ENCODE results near the gene BCL3.

Gene BCL3

GRCh38 chr19:44741258-44741731 is 7.2 kb upstream of the BCL3 start:
- no peak overlapping the region for H3K4me3 ChIP-seq (ENCODE audit: insufficient read depth, low read depth, low read length, poor library complexity, severe bottlenecking)
- H3K4me1 ChIP-seq (ENCODE audit: control insufficient read depth, insufficient read depth, low read length, poor library complexity, severe bottlenecking) = no peaks in the 10 kb centered on the region
- H3K36me3 ChIP-seq (ENCODE audit: control insufficient read depth, insufficient read depth, low read length) = no peaks in the 10 kb centered on the region
- H3K27ac ChIP-seq (ENCODE audit: insufficient read depth, low read length, poor library complexity, severe bottlenecking) = no peak overlapping the region
- H3K27me3 ChIP-seq (replicated peaks; ENCODE audit: control insufficient read depth, insufficient read depth, low read length, poor library complexity, severe bottlenecking) = no peaks in the 10 kb centered on the region
- H3K9me3 ChIP-seq (ENCODE audit: control insufficient read depth, low read length) = no peaks in the 10 kb centered on the region
- no peak for DNase-seq

- Histone ChIP-seq H3K27me3 (replicated peaks; ENCODE audit: control insufficient read depth, insufficient read depth, low read length, poor library complexity, severe bottlenecking) (no peaks in the 10 kb centered on the region), H3K27ac (ENCODE audit: insufficient read depth, low read length, poor library complexity, severe bottlenecking) (no peak overlapping the region), H3K4me1 (ENCODE audit: control insufficient read depth, insufficient read depth, low read length, poor library complexity, severe bottlenecking) (peaks cover 3% of the 10 kb centered on the region), H3K36me3 (ENCODE audit: control insufficient read depth, insufficient read depth, low read length) (no peaks in the 10 kb centered on the region), H3K9me3 (ENCODE audit: control insufficient read depth, low read length) (no peaks in the 10 kb centered on the region), H3K4me3 (ENCODE audit: insufficient read depth, low read depth, low read length, poor library complexity, severe bottlenecking) (no peak overlapping the region)
- no peak for DNase-seq
Observed at GRCh38 chr19:44741841-44742329, 6.6 kb upstream of the BCL3 start.

DNA sequence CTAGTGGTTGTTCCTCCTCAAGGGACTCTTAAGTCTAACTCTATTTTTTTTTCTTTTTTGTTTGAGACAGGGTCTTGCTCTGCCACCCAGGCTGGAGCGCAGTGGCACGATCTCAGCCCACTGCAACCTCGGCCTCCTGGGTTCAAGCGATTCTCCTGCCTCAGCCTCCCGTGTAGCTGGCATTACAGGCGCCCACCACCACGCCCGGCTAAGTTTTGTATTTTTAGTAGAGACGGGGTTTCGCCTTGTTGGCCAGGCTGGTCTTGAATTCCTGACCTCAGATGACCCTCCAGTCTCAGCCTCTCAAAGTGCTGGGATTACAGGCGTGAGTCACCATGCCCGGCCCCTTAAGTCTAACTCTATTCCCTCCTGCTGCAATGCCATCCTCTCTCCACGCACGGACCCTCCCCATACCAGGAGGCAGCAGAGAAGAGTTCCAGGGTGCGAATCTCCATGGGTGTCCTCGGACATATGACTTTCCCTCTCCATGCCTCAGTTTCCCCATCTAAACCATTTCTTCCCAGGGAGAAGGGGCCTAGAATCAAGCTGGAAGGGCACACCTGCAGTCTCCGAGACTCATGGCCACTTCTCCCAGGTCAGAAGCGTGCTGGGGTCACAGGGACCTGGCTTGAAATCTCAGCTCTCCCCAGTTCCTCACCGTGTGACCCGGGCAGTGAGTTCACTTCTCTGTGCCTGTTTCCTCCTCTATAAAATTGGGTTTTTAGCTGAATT is 6.0 kb upstream of the BCL3 start:
- Histone ChIP-seq H3K27ac (ENCODE audit: insufficient read depth, low read length, poor library complexity, severe bottlenecking) (no peak overlapping the region), H3K4me3 (ENCODE audit: insufficient read depth, low read depth, low read length, poor library complexity, severe bottlenecking) (no peak overlapping the region), H3K9me3 (ENCODE audit: control insufficient read depth, low read length) (no peaks in the 10 kb centered on the region), H3K27me3 (replicated peaks; ENCODE audit: control insufficient read depth, insufficient read depth, low read length, poor library complexity, severe bottlenecking) (no peaks in the 10 kb centered on the region), H3K36me3 (ENCODE audit: control insufficient read depth, insufficient read depth, low read length) (no peaks in the 10 kb centered on the region), H3K4me1 (ENCODE audit: control insufficient read depth, insufficient read depth, low read length, poor library complexity, severe bottlenecking) (peaks cover 7% of the 10 kb centered on the region)
- no peak for DNase-seq

GRCh38 chr19:44744871-44745332 is 3.6 kb upstream of the BCL3 start:
- Histone ChIP-seq H3K4me1 (ENCODE audit: control insufficient read depth, insufficient read depth, low read length, poor library complexity, severe bottlenecking) (peaks cover 19% of the 10 kb centered on the region), H3K27ac (ENCODE audit: insufficient read depth, low read length, poor library complexity, severe bottlenecking) (peak overlapping the region; percentile 29), H3K27me3 (replicated peaks; ENCODE audit: control insufficient read depth, insufficient read depth, low read length, poor library complexity, severe bottlenecking) (no peaks in the 10 kb centered on the region), H3K36me3 (ENCODE audit: control insufficient read depth, insufficient read depth, low read length) (no peaks in the 10 kb centered on the region), H3K9me3 (ENCODE audit: control insufficient read depth, low read length) (no peaks in the 10 kb centered on the region), H3K4me3 (ENCODE audit: insufficient read depth, low read depth, low read length, poor library complexity, severe bottlenecking) (no peak overlapping the region)
- DNase-seq = no peak

- Histone ChIP-seq H3K4me1 (ENCODE audit: control insufficient read depth, insufficient read depth, low read length, poor library complexity, severe bottlenecking) (peaks cover 20% of the 10 kb centered on the region), H3K4me3 (ENCODE audit: insufficient read depth, low read depth, low read length, poor library complexity, severe bottlenecking) (no peak overlapping the region), H3K27ac (ENCODE audit: insufficient read depth, low read length, poor library complexity, severe bottlenecking) (peak overlapping the region; percentile 98), H3K9me3 (ENCODE audit: control insufficient read depth, low read length) (no peaks in the 10 kb centered on the region), H3K27me3 (replicated peaks; ENCODE audit: control insufficient read depth, insufficient read depth, low read length, poor library complexity, severe bottlenecking) (no peaks in the 10 kb centered on the region), H3K36me3 (ENCODE audit: control insufficient read depth, insufficient read depth, low read length) (no peaks in the 10 kb centered on the region)
- DNase-seq = no peak
Observed at GRCh38 chr19:44745341-44745831, 3.1 kb upstream of the BCL3 start.

DNA sequence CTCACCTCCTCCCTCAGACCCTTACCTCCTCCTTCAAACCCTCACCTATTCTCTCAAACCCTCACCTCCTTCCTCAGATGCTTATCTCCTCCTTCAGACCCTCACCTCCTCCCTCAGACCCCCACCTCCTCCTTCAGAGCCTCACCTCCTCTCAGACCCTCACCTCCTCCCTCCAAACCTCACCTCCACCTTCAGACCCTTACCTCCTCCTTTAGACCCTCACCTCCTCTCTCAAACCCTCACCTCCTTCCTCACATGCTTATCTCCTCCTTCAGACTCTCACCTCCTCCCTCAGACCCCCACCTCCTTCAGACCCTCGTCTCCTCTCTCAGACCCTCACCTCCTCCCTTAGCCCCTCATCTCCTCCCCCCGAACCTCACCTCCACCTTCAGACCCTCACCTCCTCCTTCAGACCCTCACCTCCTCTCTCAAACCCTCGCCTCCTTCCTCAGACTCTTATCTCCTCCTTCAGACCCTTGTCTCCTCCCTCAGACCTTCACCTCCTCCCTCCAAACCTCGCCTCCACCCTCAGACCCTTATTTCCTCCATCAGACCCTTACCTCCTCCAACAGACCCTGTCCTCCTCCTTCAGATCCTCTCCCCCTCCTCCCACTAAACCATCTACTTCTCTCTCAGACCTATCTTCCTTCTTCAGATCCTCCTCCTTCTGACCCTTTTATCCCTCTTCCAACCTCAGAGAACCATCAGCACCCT is 2.5 kb upstream of the BCL3 start:
- H3K4me1 ChIP-seq (ENCODE audit: control insufficient read depth, insufficient read depth, low read length, poor library complexity, severe bottlenecking) = peaks cover 27% of the 10 kb centered on the region
- no peaks in the 10 kb centered on the region for H3K9me3 ChIP-seq (ENCODE audit: control insufficient read depth, low read length)
- no peak overlapping the region for H3K4me3 ChIP-seq (ENCODE audit: insufficient read depth, low read depth, low read length, poor library complexity, severe bottlenecking)
- H3K27ac ChIP-seq (ENCODE audit: insufficient read depth, low read length, poor library complexity, severe bottlenecking) = peak overlapping the region; percentile 98
- H3K27me3 ChIP-seq (replicated peaks; ENCODE audit: control insufficient read depth, insufficient read depth, low read length, poor library complexity, severe bottlenecking) = no peaks in the 10 kb centered on the region
- DNase-seq = no peak
- no peaks in the 10 kb centered on the region for H3K36me3 ChIP-seq (ENCODE audit: control insufficient read depth, insufficient read depth, low read length)

- Histone ChIP-seq H3K4me1 (ENCODE audit: control insufficient read depth, insufficient read depth, low read length, poor library complexity, severe bottlenecking) (peaks cover 32% of the 10 kb centered on the region), H3K27ac (ENCODE audit: insufficient read depth, low read length, poor library complexity, severe bottlenecking) (peak overlapping the region; percentile 98)
- DNase-seq = no peak
Observed at GRCh38 chr19:44746616-44746945, 1.9 kb upstream of the BCL3 start.

GRCh38 chr19:44746946-44747738 is 1.4 kb upstream of the BCL3 start:
- DNase-seq = peak; percentile 93 to 96 (median 93)
- H3K4me1 ChIP-seq (ENCODE audit: control insufficient read depth, insufficient read depth, low read length, poor library complexity, severe bottlenecking) = peaks cover 36% of the 10 kb centered on the region
- peak overlapping the region; percentile 76 for H3K4me3 ChIP-seq (ENCODE audit: insufficient read depth, low read depth, low read length, poor library complexity, severe bottlenecking)

More at GRCh38 chr19:44746616-44746945, 1.9 kb upstream of the BCL3 start:
- no peaks in the 10 kb centered on the region for H3K9me3 ChIP-seq (ENCODE audit: control insufficient read depth, low read length)
- H3K4me3 ChIP-seq (ENCODE audit: insufficient read depth, low read depth, low read length, poor library complexity, severe bottlenecking) = no peak overlapping the region
- no peaks in the 10 kb centered on the region for H3K27me3 ChIP-seq (replicated peaks; ENCODE audit: control insufficient read depth, insufficient read depth, low read length, poor library complexity, severe bottlenecking)
- H3K36me3 ChIP-seq (ENCODE audit: control insufficient read depth, insufficient read depth, low read length) = no peaks in the 10 kb centered on the region

GRCh38 chr19:44747739-44748425 is 626 bp upstream of the BCL3 start:
- DNase-seq = peak in 1 of 3 donors; percentile 18
- peaks cover 5% of the 10 kb centered on the region for H3K36me3 ChIP-seq (ENCODE audit: control insufficient read depth, insufficient read depth, low read length)
- H3K9me3 ChIP-seq (ENCODE audit: control insufficient read depth, low read length) = no peaks in the 10 kb centered on the region
- peaks cover 44% of the 10 kb centered on the region for H3K4me1 ChIP-seq (ENCODE audit: control insufficient read depth, insufficient read depth, low read length, poor library complexity, severe bottlenecking)
- H3K27me3 ChIP-seq (replicated peaks; ENCODE audit: control insufficient read depth, insufficient read depth, low read length, poor library complexity, severe bottlenecking) = no peaks in the 10 kb centered on the region
- peak overlapping the region; percentile 98 for H3K27ac ChIP-seq (ENCODE audit: insufficient read depth, low read length, poor library complexity, severe bottlenecking)
- H3K4me3 ChIP-seq (ENCODE audit: insufficient read depth, low read depth, low read length, poor library complexity, severe bottlenecking) = peak overlapping the region; percentile 76

More at GRCh38 chr19:44746946-44747738, 1.4 kb upstream of the BCL3 start:
- Histone ChIP-seq H3K36me3 (ENCODE audit: control insufficient read depth, insufficient read depth, low read length) (no peaks in the 10 kb centered on the region), H3K27me3 (replicated peaks; ENCODE audit: control insufficient read depth, insufficient read depth, low read length, poor library complexity, severe bottlenecking) (no peaks in the 10 kb centered on the region), H3K27ac (ENCODE audit: insufficient read depth, low read length, poor library complexity, severe bottlenecking) (peak overlapping the region; percentile 98), H3K9me3 (ENCODE audit: control insufficient read depth, low read length) (no peaks in the 10 kb centered on the region)

All from effector memory CD4-positive, alpha-beta T cell (primary cell).